ENCODE data around the gene DNMT3A.
"Not testable (repeated sequence)": the region's sequence is repeated elsewhere in the genome, so short reads cannot be mapped to it uniquely, and the experiment has no call there.

Gene DNMT3A

DNA sequence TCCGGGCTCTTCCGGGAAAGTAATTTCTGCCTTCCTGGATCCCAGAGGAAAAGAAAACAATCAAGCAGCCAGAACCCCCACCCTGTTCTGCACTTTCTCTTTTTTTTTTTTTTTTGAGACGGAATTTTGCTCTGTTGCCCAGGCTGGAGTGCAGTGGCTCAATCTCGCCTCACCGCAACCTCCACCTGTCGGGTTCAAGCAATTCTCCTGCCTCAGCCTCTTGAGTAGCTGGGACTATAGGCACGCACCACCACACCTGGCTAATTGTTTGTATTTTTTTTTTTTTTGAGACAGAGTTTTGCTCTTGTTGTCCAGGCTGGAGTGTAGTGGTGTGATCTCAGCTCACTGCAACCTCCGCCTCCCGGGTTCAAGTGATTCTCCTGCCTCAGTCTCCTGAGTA is 69.0 kb downstream of the DNMT3A start:
- Mint-ChIP-seq H3K36me3 (ENCODE audit: low read depth) (peaks cover 44% of the 10 kb centered on the region), H3K4me1 (ENCODE audit: low read depth) (peaks cover 37% of the 10 kb centered on the region), H3K27ac (peak overlapping the region; percentile 96)
- not testable (repeated sequence) for H3K27me3 Mint-ChIP-seq (ENCODE audit: low read depth); H3K4me3 Mint-ChIP-seq; H3K9me3 Mint-ChIP-seq

DNA sequence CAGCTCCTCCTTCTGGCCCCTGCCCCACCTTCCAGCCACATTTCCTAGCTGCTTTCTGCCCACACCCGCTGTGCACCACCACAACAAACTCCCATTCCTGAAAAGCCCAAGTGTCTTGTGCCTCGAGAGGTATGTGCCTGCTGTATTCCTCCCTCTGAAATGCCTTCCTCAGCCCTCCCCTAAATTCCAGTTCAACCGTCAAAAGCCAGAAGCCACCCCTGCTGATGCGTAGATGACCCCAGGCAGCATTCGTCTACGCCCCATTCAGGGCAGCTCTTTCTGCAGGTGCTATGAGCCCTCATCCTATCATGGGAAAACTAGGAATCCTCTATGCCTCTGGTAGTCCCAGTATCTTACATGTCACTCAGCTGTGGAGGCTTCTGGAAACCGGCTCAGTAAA is 71.7 kb downstream of the DNMT3A start:
- peaks cover 49% of the 10 kb centered on the region for H3K36me3 Mint-ChIP-seq (ENCODE audit: low read depth)
- H3K27me3 Mint-ChIP-seq (ENCODE audit: low read depth) = no peaks in the 10 kb centered on the region
- no peak overlapping the region for H3K4me3 Mint-ChIP-seq
- peaks cover 33% of the 10 kb centered on the region for H3K4me1 Mint-ChIP-seq (ENCODE audit: low read depth)
- H3K27ac Mint-ChIP-seq = no peak overlapping the region
- H3K9me3 Mint-ChIP-seq = no peaks in the 10 kb centered on the region

GRCh38 chr2:25269233-25269632 is 72.5 kb downstream of the DNMT3A start:
- peaks cover 45% of the 10 kb centered on the region for H3K36me3 Mint-ChIP-seq (ENCODE audit: low read depth)
- no peak overlapping the region for H3K27ac Mint-ChIP-seq
- peaks cover 29% of the 10 kb centered on the region for H3K4me1 Mint-ChIP-seq (ENCODE audit: low read depth)
- no peaks in the 10 kb centered on the region for H3K27me3 Mint-ChIP-seq (ENCODE audit: low read depth)
- H3K4me3 Mint-ChIP-seq = peak overlapping the region; percentile 6
- no peaks in the 10 kb centered on the region for H3K9me3 Mint-ChIP-seq

- Mint-ChIP-seq H3K4me1 (ENCODE audit: low read depth) (peaks cover 19% of the 10 kb centered on the region), H3K36me3 (ENCODE audit: low read depth) (peaks cover 39% of the 10 kb centered on the region), H3K27me3 (ENCODE audit: low read depth) (no peaks in the 10 kb centered on the region), H3K9me3 (no peaks in the 10 kb centered on the region), H3K4me3 (no peak overlapping the region), H3K27ac (no peak overlapping the region)
These were observed 73.6 kb downstream of the DNMT3A start for GRCh38 chr2:25268139-25268538.

DNA sequence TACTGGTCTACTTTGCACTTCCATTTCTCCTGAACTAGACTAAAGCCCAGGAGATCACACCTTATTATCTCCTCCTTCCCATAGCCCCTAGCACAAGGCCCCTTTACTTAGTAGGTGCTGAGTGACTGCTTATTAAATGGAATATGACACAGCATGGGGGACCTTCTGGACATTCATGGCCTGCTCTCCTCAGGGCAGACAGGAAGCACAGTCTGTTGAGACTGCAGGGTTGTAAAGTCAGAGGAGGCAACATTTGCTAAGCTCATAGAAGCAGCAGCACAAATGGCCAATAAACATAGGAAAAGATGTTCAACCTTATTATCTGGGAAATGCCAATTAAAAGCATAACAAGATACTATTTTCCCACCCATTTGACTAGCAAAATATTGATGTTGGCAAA is 75.3 kb downstream of the DNMT3A start:
- H3K27me3 Mint-ChIP-seq (ENCODE audit: low read depth) = no peaks in the 10 kb centered on the region
- H3K4me3 Mint-ChIP-seq = no peak overlapping the region
- no peaks in the 10 kb centered on the region for H3K9me3 Mint-ChIP-seq
- peaks cover 36% of the 10 kb centered on the region for H3K36me3 Mint-ChIP-seq (ENCODE audit: low read depth)
- H3K27ac Mint-ChIP-seq = no peak overlapping the region
- H3K4me1 Mint-ChIP-seq (ENCODE audit: low read depth) = peaks cover 21% of the 10 kb centered on the region

DNA sequence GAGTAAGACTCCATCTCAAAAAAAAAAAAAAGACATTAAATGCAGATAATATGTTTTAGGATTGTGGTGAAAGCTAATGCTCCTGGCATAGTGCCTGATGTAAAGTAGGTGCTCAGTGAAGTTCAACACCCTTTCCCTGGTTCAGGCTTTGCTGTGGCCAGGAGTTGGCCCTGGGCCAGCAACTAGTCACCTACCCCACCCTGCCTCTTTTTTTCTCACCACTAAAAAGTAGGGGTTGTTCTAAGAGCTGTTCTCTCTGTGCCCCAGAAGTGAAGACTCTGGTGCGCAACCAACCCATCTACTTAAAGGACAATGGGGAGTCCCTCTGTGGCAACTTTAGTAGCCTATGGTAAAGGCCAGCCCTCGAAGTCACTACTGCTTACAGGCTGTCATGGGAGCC is 75.9 kb downstream of the DNMT3A start:
- no peak overlapping the region for H3K4me3 Mint-ChIP-seq
- H3K36me3 Mint-ChIP-seq (ENCODE audit: low read depth) = peaks cover 35% of the 10 kb centered on the region
- peaks cover 21% of the 10 kb centered on the region for H3K4me1 Mint-ChIP-seq (ENCODE audit: low read depth)
- no peaks in the 10 kb centered on the region for H3K9me3 Mint-ChIP-seq
- no peaks in the 10 kb centered on the region for H3K27me3 Mint-ChIP-seq (ENCODE audit: low read depth)
- H3K27ac Mint-ChIP-seq = no peak overlapping the region

- no peak overlapping the region for H3K27ac Mint-ChIP-seq
- peaks cover 35% of the 10 kb centered on the region for H3K36me3 Mint-ChIP-seq (ENCODE audit: low read depth)
These were observed 76.7 kb downstream of the DNMT3A start for GRCh38 chr2:25265001-25265400.

DNA sequence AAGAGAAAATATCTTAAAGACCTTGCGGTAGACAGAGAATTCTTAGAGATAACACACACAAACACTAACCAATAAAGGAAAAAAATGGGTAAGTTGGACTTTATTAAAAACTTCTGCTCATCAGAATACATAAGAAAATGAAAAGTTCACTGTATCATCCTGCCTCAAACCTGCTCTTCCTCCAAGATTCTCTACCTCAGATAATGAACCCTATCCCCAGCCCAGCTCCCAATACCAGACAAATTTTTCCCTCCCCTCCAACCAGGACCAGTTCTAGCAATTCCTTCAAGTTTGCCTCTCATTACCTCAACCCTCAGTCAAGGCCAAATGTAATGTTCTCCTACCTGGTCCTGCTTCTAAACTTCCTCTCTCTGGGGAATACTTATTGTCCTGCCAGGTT is 79.4 kb downstream of the DNMT3A start:
- peak overlapping the region; percentile 39 for H3K27ac Mint-ChIP-seq
- H3K4me3 Mint-ChIP-seq = no peak overlapping the region
- peaks cover 11% of the 10 kb centered on the region for H3K4me1 Mint-ChIP-seq (ENCODE audit: low read depth)
- no peaks in the 10 kb centered on the region for H3K9me3 Mint-ChIP-seq
- H3K36me3 Mint-ChIP-seq (ENCODE audit: low read depth) = peaks cover 22% of the 10 kb centered on the region
- no peaks in the 10 kb centered on the region for H3K27me3 Mint-ChIP-seq (ENCODE audit: low read depth)

More at GRCh38 chr2:25265001-25265400, 76.7 kb downstream of the DNMT3A start:
- no peaks in the 10 kb centered on the region for H3K9me3 Mint-ChIP-seq
- no peaks in the 10 kb centered on the region for H3K27me3 Mint-ChIP-seq (ENCODE audit: low read depth)
- H3K4me1 Mint-ChIP-seq (ENCODE audit: low read depth) = peaks cover 21% of the 10 kb centered on the region
- no peak overlapping the region for H3K4me3 Mint-ChIP-seq

DNA sequence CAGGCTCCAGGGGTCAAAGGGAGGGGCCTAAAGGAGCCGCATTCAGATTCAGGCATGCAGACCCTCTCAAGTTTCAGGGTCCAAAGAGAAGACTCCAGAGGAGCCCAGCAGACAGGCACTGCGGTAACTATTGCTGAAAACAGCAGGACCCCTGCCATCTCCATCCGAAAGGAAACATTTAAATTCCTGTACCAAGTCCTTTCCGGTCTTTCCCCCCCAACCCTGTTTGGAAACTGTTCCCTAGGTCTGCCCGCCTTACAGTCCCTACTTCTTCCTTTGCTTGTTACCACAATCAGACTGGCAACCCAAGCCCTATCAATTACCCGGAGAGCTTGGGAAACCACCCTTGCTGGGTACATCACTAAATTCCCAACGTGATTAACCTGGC is 82.0 kb downstream of the DNMT3A start:
- H3K27me3 Mint-ChIP-seq (ENCODE audit: low read depth) = no peaks in the 10 kb centered on the region
- no peak overlapping the region for H3K27ac Mint-ChIP-seq
- peaks cover 28% of the 10 kb centered on the region for H3K36me3 Mint-ChIP-seq (ENCODE audit: low read depth)
- H3K4me1 Mint-ChIP-seq (ENCODE audit: low read depth) = peaks cover 5% of the 10 kb centered on the region
- no peak overlapping the region for H3K4me3 Mint-ChIP-seq
- H3K9me3 Mint-ChIP-seq = no peaks in the 10 kb centered on the region

GRCh38 chr2:25258847-25259736 is 82.6 kb downstream of the DNMT3A start:
- Mint-ChIP-seq H3K27ac (no peak overlapping the region), H3K9me3 (no peaks in the 10 kb centered on the region), H3K36me3 (ENCODE audit: low read depth) (peaks cover 32% of the 10 kb centered on the region), H3K4me3 (no peak overlapping the region), H3K27me3 (ENCODE audit: low read depth) (no peaks in the 10 kb centered on the region), H3K4me1 (ENCODE audit: low read depth) (peaks cover 5% of the 10 kb centered on the region)

GRCh38 chr2:25257931-25258846 is 83.5 kb downstream of the DNMT3A start:
- Mint-ChIP-seq H3K27ac (no peak overlapping the region), H3K36me3 (ENCODE audit: low read depth) (peaks cover 31% of the 10 kb centered on the region), H3K27me3 (ENCODE audit: low read depth) (no peaks in the 10 kb centered on the region), H3K4me3 (no peak overlapping the region), H3K9me3 (no peaks in the 10 kb centered on the region), H3K4me1 (ENCODE audit: low read depth) (peaks cover 6% of the 10 kb centered on the region)

DNA sequence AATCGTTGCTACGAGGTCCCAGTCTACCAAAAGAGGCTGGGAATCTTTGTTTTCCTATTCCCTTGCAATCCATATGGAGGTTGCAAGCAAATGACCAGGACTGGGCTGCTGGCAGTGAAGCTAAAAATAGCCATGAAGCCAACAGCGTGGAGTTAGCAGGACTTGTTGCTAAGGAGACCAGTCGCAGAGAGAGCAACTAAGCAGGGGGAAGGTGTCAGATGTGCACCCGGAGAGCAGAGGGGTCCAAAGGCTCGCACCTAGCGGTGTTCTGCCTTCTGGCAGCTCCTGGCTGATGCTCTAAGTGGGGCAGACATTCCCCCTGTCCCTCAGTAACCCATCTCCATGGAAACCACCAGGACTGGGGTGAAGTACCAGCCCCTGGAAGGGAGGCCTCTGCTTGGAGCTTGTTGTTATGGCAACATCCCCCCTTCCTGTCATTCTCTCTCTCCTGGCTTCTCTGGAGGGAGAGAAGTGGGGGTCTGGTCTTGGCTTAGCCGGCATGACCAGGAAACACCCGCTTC is 84.6 kb downstream of the DNMT3A start:
- peaks cover 9% of the 10 kb centered on the region for H3K4me1 Mint-ChIP-seq (ENCODE audit: low read depth)
- no peak overlapping the region for H3K4me3 Mint-ChIP-seq
- peaks cover 29% of the 10 kb centered on the region for H3K36me3 Mint-ChIP-seq (ENCODE audit: low read depth)
- H3K27me3 Mint-ChIP-seq (ENCODE audit: low read depth) = no peaks in the 10 kb centered on the region
- no peak overlapping the region for H3K27ac Mint-ChIP-seq
- H3K9me3 Mint-ChIP-seq = no peaks in the 10 kb centered on the region

- Mint-ChIP-seq H3K4me1 (ENCODE audit: low read depth) (peaks cover 9% of the 10 kb centered on the region), H3K4me3 (no peak overlapping the region), H3K36me3 (ENCODE audit: low read depth) (peaks cover 28% of the 10 kb centered on the region), H3K27ac (no peak overlapping the region), H3K27me3 (ENCODE audit: low read depth) (no peaks in the 10 kb centered on the region), H3K9me3 (no peaks in the 10 kb centered on the region)
These were observed 85.2 kb downstream of the DNMT3A start for GRCh38 chr2:25256488-25256875.

GRCh38 chr2:25255745-25256487 is 85.8 kb downstream of the DNMT3A start:
- H3K9me3 Mint-ChIP-seq = no peaks in the 10 kb centered on the region
- peaks cover 28% of the 10 kb centered on the region for H3K36me3 Mint-ChIP-seq (ENCODE audit: low read depth)
- H3K27ac Mint-ChIP-seq = no peak overlapping the region
- peaks cover 9% of the 10 kb centered on the region for H3K4me1 Mint-ChIP-seq (ENCODE audit: low read depth)
- H3K27me3 Mint-ChIP-seq (ENCODE audit: low read depth) = no peaks in the 10 kb centered on the region
- no peak overlapping the region for H3K4me3 Mint-ChIP-seq

All from T-helper 1 cell treated with Interleukin-12 subunit alpha and Interleukin-12 subunit beta and Interleukin-4 antibody, amounts not matched to agents 30 μg/mL and 1 μg/mL, for 36 hours (primary cell).